ENCODE measurements around the gene SS18L1. TPM values are rescaled to one million over a fixed set of nuclear protein-coding genes. Genes with fewer than 3 reads are reported as not detected.

The SS18L1 gene
- total RNA-seq, 1 experiment from 2014 or later, result 34.1 TPM

DNA sequence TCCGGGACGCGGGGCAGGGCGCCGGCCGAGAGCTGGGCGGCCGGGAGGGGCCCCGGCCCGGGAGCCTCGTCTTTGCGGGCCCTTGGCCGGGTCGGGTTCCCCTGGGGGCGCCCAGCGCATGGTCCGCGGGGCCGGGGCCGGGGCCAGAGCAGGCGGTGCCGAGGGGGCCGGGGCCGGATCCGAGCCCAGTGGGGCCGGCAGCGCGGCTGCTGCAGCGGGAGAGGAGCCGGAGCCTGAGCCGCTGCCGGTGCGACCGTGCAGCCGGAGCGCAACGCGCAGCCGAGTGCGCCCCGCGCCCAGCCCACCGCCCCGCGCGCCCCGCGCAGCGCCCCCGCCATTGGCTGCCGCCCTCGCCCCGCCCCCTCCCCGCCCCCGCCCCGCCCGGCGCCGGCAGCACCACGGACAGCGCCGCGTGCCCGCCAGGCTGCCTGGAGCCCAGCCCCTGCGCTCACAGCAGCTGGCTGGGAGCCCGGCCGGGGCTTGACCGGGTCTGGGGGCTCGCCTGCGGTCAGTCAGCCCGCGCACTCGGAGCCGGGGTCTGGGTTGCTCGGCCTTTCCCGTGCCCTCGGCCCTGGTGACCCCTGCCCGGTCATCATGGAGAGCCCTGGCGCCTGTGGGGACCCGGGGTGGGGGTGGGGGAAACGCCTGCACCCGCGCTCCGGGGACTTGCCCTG, 76.6 kb downstream of the SS18L1 start, which contains the start of gene HRH3:
Gene HRH3, minus strand, starts transcription at position 287 of the 674 bp plus-strand sequence. CDS start 308 bp downstream, outside the sequence.
- ATAC-seq (peak; percentile 61), DNase-seq (ENCODE audit: low spot score) (peak; percentile 73)
- ChIA-PET POLR2A (no interaction called here), CTCF (no interaction called here)
- Mint-ChIP-seq H3K4me3 (peak within 1 kb of the TSS; percentile 77), H3K27ac (no peak within 1 kb of the TSS), H3K9me3 (no peaks in the 10 kb centered on the region), H3K36me3 (no peaks in the 10 kb centered on the region), H3K4me1 (peaks cover 17% of the 10 kb centered on the region), H3K27me3 (ENCODE audit: low read depth) (peaks cover 38% of the 10 kb centered on the region)
- 0 out of 2 replicates have a peak, but pooled peaks have one; percentile 59 for TF ChIP-seq MYBL2 (CRISPR knock-in tag; IDR thresholded peaks at IDR 0.05)
- TF ChIP-seq, protein P1, sequence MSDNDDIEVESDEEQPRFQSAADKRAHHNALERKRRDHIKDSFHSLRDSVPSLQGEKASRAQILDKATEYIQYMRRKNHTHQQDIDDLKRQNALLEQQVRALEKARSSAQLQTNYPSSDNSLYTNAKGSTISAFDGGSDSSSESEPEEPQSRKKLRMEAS (CRISPR knock-in tag; IDR thresholded peaks at IDR 0.05), result peak; percentile 47; the same call in 1 of the 2 replicates
- TF ChIP-seq, protein P2, sequence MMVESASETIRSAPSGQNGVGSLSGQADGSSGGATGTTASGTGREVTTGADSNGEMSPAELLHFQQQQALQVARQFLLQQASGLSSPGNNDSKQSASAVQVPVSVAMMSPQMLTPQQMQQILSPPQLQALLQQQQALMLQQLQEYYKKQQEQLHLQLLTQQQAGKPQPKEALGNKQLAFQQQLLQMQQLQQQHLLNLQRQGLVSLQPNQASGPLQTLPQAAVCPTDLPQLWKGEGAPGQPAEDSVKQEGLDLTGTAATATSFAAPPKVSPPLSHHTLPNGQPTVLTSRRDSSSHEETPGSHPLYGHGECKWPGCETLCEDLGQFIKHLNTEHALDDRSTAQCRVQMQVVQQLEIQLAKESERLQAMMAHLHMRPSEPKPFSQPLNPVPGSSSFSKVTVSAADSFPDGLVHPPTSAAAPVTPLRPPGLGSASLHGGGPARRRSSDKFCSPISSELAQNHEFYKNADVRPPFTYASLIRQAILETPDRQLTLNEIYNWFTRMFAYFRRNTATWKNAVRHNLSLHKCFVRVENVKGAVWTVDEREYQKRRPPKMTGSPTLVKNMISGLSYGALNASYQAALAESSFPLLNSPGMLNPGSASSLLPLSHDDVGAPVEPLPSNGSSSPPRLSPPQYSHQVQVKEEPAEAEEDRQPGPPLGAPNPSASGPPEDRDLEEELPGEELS (CRISPR knock-in tag; IDR thresholded peaks at IDR 0.05), result peak; percentile 86
- no peak for TF ChIP-seq PREB (CRISPR knock-in tag; IDR thresholded peaks at IDR 0.05; ENCODE audit: borderline replicate concordance)
- no peak for TF ChIP-seq NFATC4 (CRISPR knock-in tag; IDR thresholded peaks at IDR 0.05)
- TF ChIP-seq MLX (CRISPR knock-in tag; IDR thresholded peaks at IDR 0.05), result no peak
- TF ChIP-seq USF1 (CRISPR knock-in tag; IDR thresholded peaks at IDR 0.05), result peak; percentile 20; the same call in 1 of the 2 replicates
- TF ChIP-seq E2F5 (CRISPR knock-in tag; IDR thresholded peaks at IDR 0.05), result 0 out of 2 replicates have a peak, but pooled peaks have one; percentile 54
- TF ChIP-seq, protein P3, sequence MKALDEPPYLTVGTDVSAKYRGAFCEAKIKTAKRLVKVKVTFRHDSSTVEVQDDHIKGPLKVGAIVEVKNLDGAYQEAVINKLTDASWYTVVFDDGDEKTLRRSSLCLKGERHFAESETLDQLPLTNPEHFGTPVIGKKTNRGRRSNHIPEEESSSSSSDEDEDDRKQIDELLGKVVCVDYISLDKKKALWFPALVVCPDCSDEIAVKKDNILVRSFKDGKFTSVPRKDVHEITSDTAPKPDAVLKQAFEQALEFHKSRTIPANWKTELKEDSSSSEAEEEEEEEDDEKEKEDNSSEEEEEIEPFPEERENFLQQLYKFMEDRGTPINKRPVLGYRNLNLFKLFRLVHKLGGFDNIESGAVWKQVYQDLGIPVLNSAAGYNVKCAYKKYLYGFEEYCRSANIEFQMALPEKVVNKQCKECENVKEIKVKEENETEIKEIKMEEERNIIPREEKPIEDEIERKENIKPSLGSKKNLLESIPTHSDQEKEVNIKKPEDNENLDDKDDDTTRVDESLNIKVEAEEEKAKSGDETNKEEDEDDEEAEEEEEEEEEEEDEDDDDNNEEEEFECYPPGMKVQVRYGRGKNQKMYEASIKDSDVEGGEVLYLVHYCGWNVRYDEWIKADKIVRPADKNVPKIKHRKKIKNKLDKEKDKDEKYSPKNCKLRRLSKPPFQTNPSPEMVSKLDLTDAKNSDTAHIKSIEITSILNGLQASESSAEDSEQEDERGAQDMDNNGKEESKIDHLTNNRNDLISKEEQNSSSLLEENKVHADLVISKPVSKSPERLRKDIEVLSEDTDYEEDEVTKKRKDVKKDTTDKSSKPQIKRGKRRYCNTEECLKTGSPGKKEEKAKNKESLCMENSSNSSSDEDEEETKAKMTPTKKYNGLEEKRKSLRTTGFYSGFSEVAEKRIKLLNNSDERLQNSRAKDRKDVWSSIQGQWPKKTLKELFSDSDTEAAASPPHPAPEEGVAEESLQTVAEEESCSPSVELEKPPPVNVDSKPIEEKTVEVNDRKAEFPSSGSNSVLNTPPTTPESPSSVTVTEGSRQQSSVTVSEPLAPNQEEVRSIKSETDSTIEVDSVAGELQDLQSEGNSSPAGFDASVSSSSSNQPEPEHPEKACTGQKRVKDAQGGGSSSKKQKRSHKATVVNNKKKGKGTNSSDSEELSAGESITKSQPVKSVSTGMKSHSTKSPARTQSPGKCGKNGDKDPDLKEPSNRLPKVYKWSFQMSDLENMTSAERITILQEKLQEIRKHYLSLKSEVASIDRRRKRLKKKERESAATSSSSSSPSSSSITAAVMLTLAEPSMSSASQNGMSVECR (CRISPR knock-in tag; IDR thresholded peaks at IDR 0.05; ENCODE audit: borderline replicate concordance), result peak; percentile 80; the same call in 1 of the 2 replicates
- TF ChIP-seq E2F4 (CRISPR knock-in tag; IDR thresholded peaks at IDR 0.05; ENCODE audit: borderline replicate concordance, low read depth), result 0 out of 2 replicates have a peak, but pooled peaks have one; percentile 32
- peak; percentile 7; the same call in 1 of the 2 replicates for TF ChIP-seq TP53 (CRISPR knock-in tag; IDR thresholded peaks at IDR 0.05)
- TF ChIP-seq, protein P4, sequence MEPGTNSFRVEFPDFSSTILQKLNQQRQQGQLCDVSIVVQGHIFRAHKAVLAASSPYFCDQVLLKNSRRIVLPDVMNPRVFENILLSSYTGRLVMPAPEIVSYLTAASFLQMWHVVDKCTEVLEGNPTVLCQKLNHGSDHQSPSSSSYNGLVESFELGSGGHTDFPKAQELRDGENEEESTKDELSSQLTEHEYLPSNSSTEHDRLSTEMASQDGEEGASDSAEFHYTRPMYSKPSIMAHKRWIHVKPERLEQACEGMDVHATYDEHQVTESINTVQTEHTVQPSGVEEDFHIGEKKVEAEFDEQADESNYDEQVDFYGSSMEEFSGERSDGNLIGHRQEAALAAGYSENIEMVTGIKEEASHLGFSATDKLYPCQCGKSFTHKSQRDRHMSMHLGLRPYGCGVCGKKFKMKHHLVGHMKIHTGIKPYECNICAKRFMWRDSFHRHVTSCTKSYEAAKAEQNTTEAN (CRISPR knock-in tag; IDR thresholded peaks at IDR 0.05), result 0 out of 2 replicates have a peak, but pooled peaks have one; percentile 18
- peak; percentile 53; the same call in 1 of the 2 replicates for TF ChIP-seq FOXP1 (CRISPR knock-in tag; IDR thresholded peaks at IDR 0.05; ENCODE audit: borderline replicate concordance)
- TF ChIP-seq SP1 (CRISPR knock-in tag; conservative IDR thresholded peaks at IDR 0.05), result peak; percentile 73; the same call in 1 of the 2 replicates
- TF ChIP-seq TCF7 (CRISPR knock-in tag; IDR thresholded peaks at IDR 0.05; ENCODE audit: low read depth), result 0 out of 2 replicates have a peak, but pooled peaks have one; percentile 14
- TF ChIP-seq RELA (CRISPR knock-in tag; IDR thresholded peaks at IDR 0.05; ENCODE audit: borderline replicate concordance), result no peak
- TF ChIP-seq TEAD1 (CRISPR knock-in tag; IDR thresholded peaks at IDR 0.05), result peak; percentile 80; the same call in 1 of the 2 replicates
- 0 out of 2 replicates have a peak, but pooled peaks have one; percentile 46 for TF ChIP-seq JUN (CRISPR knock-in tag; IDR thresholded peaks at IDR 0.05)
- TF ChIP-seq ZNF219 (CRISPR knock-in tag; IDR thresholded peaks at IDR 0.05; ENCODE audit: borderline replicate concordance), result peak; percentile 66; the same call in 1 of the 2 replicates
- TF ChIP-seq SMAD3 (CRISPR knock-in tag; IDR thresholded peaks at IDR 0.05; ENCODE audit: borderline replicate concordance), result peak; percentile 33; the same call in 1 of the 2 replicates

Data from WTC11 (cell line).